OCI-LY1 (cell line): ENCODE results near the gene ABCC9.

Experiments
- EZH2 ChIP-seq: fragments of 200-600 bp; sonication (generic), shearing (Covaris generic); IDR thresholded peaks from 2 replicates; pipeline ENCODE4 v1.8.0; 2017; ENCODE audit warnings: borderline replicate concordance, mixed run types, mild to moderate bottlenecking, antibody characterized with exemption, low read length, moderate library complexity, mixed read lengths
- TF ChIP-seq, protein P1 (sequence below): fragments of 200-600 bp; sonication (generic), shearing (Covaris generic); IDR thresholded peaks from 2 replicates; pipeline ENCODE4 v1.5.1; 2017; ENCODE audit warnings: mild to moderate bottlenecking, antibody characterized with exemption, low read length, moderate library complexity, mixed read lengths

DNA sequence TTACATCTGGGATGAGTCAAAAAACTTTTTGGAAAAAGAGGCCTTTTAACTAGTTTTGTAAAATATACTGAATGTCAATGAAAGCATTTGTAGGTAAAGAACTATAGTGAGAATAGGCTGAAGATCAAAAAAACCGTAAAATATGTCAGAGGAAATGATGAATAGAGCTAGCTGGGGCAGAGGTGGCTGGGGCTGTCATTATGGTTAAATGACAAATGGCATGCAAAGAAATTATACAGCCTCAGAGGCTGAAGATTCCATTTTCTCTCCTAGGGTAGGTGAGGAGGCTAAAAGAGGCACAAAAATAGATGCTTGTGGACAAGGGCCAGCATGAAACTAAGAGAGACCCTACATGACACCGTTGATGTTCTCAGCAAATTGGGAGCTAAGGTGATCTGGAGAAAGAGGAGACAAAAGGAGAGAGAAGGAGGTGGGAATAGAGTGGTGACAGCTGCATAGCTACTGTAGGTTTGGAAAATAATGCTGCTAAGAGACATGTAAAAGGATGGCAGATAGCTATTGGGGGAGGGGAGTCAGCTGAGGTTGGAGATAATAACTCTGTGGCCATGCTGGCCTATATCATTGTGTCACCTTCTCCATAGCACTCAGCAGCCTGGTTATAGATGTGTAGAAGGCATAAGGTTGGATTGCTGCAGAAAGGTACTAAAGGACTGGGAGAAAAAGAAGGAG is 63.8 kb downstream of the ABCC9 start:
- TF ChIP-seq, protein P1, sequence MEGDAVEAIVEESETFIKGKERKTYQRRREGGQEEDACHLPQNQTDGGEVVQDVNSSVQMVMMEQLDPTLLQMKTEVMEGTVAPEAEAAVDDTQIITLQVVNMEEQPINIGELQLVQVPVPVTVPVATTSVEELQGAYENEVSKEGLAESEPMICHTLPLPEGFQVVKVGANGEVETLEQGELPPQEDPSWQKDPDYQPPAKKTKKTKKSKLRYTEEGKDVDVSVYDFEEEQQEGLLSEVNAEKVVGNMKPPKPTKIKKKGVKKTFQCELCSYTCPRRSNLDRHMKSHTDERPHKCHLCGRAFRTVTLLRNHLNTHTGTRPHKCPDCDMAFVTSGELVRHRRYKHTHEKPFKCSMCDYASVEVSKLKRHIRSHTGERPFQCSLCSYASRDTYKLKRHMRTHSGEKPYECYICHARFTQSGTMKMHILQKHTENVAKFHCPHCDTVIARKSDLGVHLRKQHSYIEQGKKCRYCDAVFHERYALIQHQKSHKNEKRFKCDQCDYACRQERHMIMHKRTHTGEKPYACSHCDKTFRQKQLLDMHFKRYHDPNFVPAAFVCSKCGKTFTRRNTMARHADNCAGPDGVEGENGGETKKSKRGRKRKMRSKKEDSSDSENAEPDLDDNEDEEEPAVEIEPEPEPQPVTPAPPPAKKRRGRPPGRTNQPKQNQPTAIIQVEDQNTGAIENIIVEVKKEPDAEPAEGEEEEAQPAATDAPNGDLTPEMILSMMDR: no peak
- TF ChIP-seq EZH2: no peak
